ENCODE data around the gene WASF3.

- TF ChIP-seq EZH2 (IDR thresholded peaks at IDR 0.05; ENCODE audit: borderline replicate concordance, low read length), result no peak
- TF ChIP-seq, protein P1, sequence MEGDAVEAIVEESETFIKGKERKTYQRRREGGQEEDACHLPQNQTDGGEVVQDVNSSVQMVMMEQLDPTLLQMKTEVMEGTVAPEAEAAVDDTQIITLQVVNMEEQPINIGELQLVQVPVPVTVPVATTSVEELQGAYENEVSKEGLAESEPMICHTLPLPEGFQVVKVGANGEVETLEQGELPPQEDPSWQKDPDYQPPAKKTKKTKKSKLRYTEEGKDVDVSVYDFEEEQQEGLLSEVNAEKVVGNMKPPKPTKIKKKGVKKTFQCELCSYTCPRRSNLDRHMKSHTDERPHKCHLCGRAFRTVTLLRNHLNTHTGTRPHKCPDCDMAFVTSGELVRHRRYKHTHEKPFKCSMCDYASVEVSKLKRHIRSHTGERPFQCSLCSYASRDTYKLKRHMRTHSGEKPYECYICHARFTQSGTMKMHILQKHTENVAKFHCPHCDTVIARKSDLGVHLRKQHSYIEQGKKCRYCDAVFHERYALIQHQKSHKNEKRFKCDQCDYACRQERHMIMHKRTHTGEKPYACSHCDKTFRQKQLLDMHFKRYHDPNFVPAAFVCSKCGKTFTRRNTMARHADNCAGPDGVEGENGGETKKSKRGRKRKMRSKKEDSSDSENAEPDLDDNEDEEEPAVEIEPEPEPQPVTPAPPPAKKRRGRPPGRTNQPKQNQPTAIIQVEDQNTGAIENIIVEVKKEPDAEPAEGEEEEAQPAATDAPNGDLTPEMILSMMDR (conservative IDR thresholded peaks at IDR 0.05 in 1 of 2, IDR thresholded peaks at IDR 0.05 in 1 of 2; ENCODE audit: extremely low read depth in 1 of 2, insufficient read depth in 1 of 2, low read depth in 1 of 2, low read length in 2 of 2), result no peak
These were observed 122.6 kb downstream of the WASF3 start for GRCh38 chr13:26680123-26680450.

All from mammary epithelial cell (primary cell).